ENCODE results near the gene ANKRD10. TPM values are rescaled to one million over a fixed set of nuclear protein-coding genes. Genes with fewer than 3 reads are reported as not detected.

The ANKRD10 gene
- total RNA-seq, 1 experiment from 2014 or later, result 159 TPM

- Histone ChIP-seq H3K23me2 (ENCODE audit: insufficient read length, low read depth, low read length, poor library complexity, severe bottlenecking) (no peaks in the 10 kb centered on the region), H3K14ac (ENCODE audit: insufficient read depth, low read length) (no peak overlapping the region), H2BK5ac (ENCODE audit: insufficient read length, low read length) (no peak overlapping the region), H3K27me3 (ENCODE audit: insufficient read depth, low read length) (no peaks in the 10 kb centered on the region), H3K56ac (ENCODE audit: insufficient read length, low read depth, low read length) (no peak overlapping the region), H3K4ac (ENCODE audit: low read depth, low read length) (no peak overlapping the region), H4K8ac (replicated peaks; ENCODE audit: insufficient read length, low read depth, low read length) (no peak overlapping the region), H4K20me1 (ENCODE audit: control insufficient read depth, insufficient read depth, insufficient read length) (no peaks in the 10 kb centered on the region), H2BK120ac (ENCODE audit: low read depth, low read length, poor library complexity, severe bottlenecking) (no peak overlapping the region), H3K4me2 (ENCODE audit: insufficient read depth, insufficient read length, low read length) (no peak overlapping the region), H2BK12ac (ENCODE audit: insufficient read length, low read depth, low read length) (no peak overlapping the region), H2AFZ (ENCODE audit: low read length) (no peak overlapping the region), H3K18ac (ENCODE audit: insufficient read length, low read depth, low read length) (no peak overlapping the region), H4K91ac (ENCODE audit: insufficient read length, low read depth, low read length) (no peak overlapping the region), H4K5ac (ENCODE audit: insufficient read length, low read depth, low read length) (no peak overlapping the region), H3K23ac (ENCODE audit: insufficient read length, low read depth, low read length) (no peak overlapping the region), H3K79me2 (ENCODE audit: insufficient read depth, low read length) (no peaks in the 10 kb centered on the region), H3K9me3 (ENCODE audit: control insufficient read depth, low read depth, low read length) (no peaks in the 10 kb centered on the region), H3K9ac (ENCODE audit: extremely low read depth, insufficient read length, low read length) (no peak overlapping the region), H3T11ph (ENCODE audit: low read length) (no peak overlapping the region), H3K79me1 (ENCODE audit: insufficient read depth, low read depth, low read length, poor library complexity, severe bottlenecking) (no peaks in the 10 kb centered on the region), H3K27ac (ENCODE audit: insufficient read length, low read depth, low read length) (no peak overlapping the region), H2BK15ac (ENCODE audit: low read depth, low read length) (no peak overlapping the region), H2BK20ac (ENCODE audit: low read depth, low read length, poor library complexity, severe bottlenecking) (no peak overlapping the region), H3K4me1 (ENCODE audit: insufficient read depth, low read length) (no peaks in the 10 kb centered on the region), H2AK5ac (ENCODE audit: insufficient read length, low read length) (no peak overlapping the region)
- no peak for DNase-seq
- WGBS (ENCODE audit: extremely low coverage, insufficient read length, low lambda C conversion rate), result no CpG with 5 or more reads among the region's 4 CpGs
- H3K4me1 Mint-ChIP-seq, result peaks cover 0 to 3% of the 10 kb centered on the region in 2 experiments; a peak in 2 of 4 replicates
- TF ChIP-seq CTCF (conservative IDR thresholded peaks at IDR 0.05), result no peak
- H3K4me3 Mint-ChIP-seq, result no peak overlapping the region
- H3K27ac Mint-ChIP-seq, result no peak overlapping the region
- peaks cover 0 to 2% (median 1%) of the 10 kb centered on the region in 3 experiments; a peak in 4 of 7 replicates for H3K36me3 Mint-ChIP-seq (ENCODE audit: insufficient read depth in 1 of 3, low read depth in 3 of 3)
- peaks cover 9% of the 10 kb centered on the region for H3K27me3 Mint-ChIP-seq (ENCODE audit: low read depth)
- H3K9me3 Mint-ChIP-seq, result peaks cover 1 to 8% of the 10 kb centered on the region in 2 experiments; a peak in 4 of 5 replicates
Observed at GRCh38 chr13:110942248-110942981, 27.5 kb upstream of the ANKRD10 start.
